IMR-90 (cell line): Measurements from ENCODE around the gene KIF1A. TPM values are rescaled to one million over a fixed set of nuclear protein-coding genes. Genes with fewer than 3 reads are reported as not detected.

ENCODE experiments used
- ATAC-seq: fragments of 200-7000 bp; cut with Tn5 transposase; 2 replicates; pipeline ENCODE4 v1.9.1; 2020; ENCODE audit warnings: low read depth, mild to moderate bottlenecking, moderate library complexity
- BruUV-seq: library from RNA; stranded (reverse); fragments of 400-500 nt; replicated peaks from 2 replicates; lab custom pipeline; 2021; lab: Mats Ljungman, UMichigan
- CTCF ChIA-PET: fragments of 300-600 bp; formaldehyde crosslinking; extraction: SDS; loops from one replicate; lab custom pipeline; 2021; ENCODE audit warnings: antibody characterized with exemption; lab: Yijun Ruan, JAX
- POLR2A ChIA-PET: fragments of 300-600 bp; sonication (Branson Sonifier 250); formaldehyde crosslinking; loops from one replicate; lab custom pipeline; 2022; ENCODE audit warnings: antibody characterized with exemption; ENCODE audit not compliant: unreplicated experiment; lab: Charles Lee
- DNase-seq: peaks from one replicate; pipeline ENCODE4 v3.0.0; 2013
- H2AFZ ChIP-seq: replicated peaks from 2 replicates; pipeline ENCODE3; 2013; ENCODE audit warnings: low read length, mild to moderate bottlenecking; ENCODE audit not compliant: poor library complexity
- H2AK5ac ChIP-seq: 2 replicates; pipeline ENCODE4 v1.6.1; 2013; ENCODE audit warnings: low read depth, low read length, inconsistent platforms
- H2AK9ac ChIP-seq: replicated peaks from 2 replicates; pipeline ENCODE3; 2013; ENCODE audit warnings: mild to moderate bottlenecking, low read depth, low read length, moderate library complexity; ENCODE audit not compliant: poor library complexity
- H2BK120ac ChIP-seq: 2 replicates; pipeline ENCODE4 v1.6.1; 2013; ENCODE audit warnings: low read depth, low read length, inconsistent platforms
- H2BK15ac ChIP-seq: 3 replicates; pipeline ENCODE4 v1.6.1; 2013; ENCODE audit warnings: low read depth, low read length, inconsistent platforms
- H2BK20ac ChIP-seq: 2 replicates; pipeline ENCODE4 v1.6.1; 2013; ENCODE audit warnings: low read depth, mild to moderate bottlenecking, inconsistent platforms, low read length, moderate library complexity
- H2BK5ac ChIP-seq: 2 replicates; pipeline ENCODE4 v1.6.1; 2013; ENCODE audit warnings: mild to moderate bottlenecking, low read depth, low read length, inconsistent platforms; ENCODE audit not compliant: poor library complexity, severe bottlenecking
- H3K14ac ChIP-seq: replicated peaks from 2 replicates; pipeline ENCODE4 v1.6.1; 2013; ENCODE audit warnings: low read depth, low read length, inconsistent platforms
- H3K18ac ChIP-seq: 2 replicates; pipeline ENCODE4 v1.6.1; 2013; ENCODE audit warnings: low read depth, low read length, control low read depth
- H3K23ac ChIP-seq: 2 replicates; pipeline ENCODE4 v1.6.1; 2013; ENCODE audit warnings: low read depth, low read length, inconsistent platforms
- H3K27ac ChIP-seq: 2 replicates; pipeline ENCODE4 v1.5.1; 2013; ENCODE audit warnings: mild to moderate bottlenecking, control low read depth, low read length; ENCODE audit not compliant: insufficient read depth
- H3K27me3 ChIP-seq: 2 replicates; pipeline ENCODE4 v1.6.1; 2013; ENCODE audit warnings: low read length; ENCODE audit not compliant: control insufficient read depth, insufficient read depth
- H3K36me3 ChIP-seq: 2 replicates; pipeline ENCODE4 v1.6.1; 2013; ENCODE audit warnings: low read length, mixed read lengths; ENCODE audit not compliant: control insufficient read depth, insufficient read depth
- H3K4ac ChIP-seq: 2 replicates; pipeline ENCODE4 v1.6.1; 2013; ENCODE audit warnings: low read depth, low read length, inconsistent platforms
- H3K4me1 ChIP-seq: 2 replicates; pipeline ENCODE4 v1.6.1; 2013; ENCODE audit warnings: low read length, mixed read lengths; ENCODE audit not compliant: control insufficient read depth, insufficient read depth
- H3K4me2 ChIP-seq: 2 replicates; pipeline ENCODE4 v1.6.1; 2013; ENCODE audit warnings: low read depth, mild to moderate bottlenecking, control low read depth, low read length, moderate library complexity
- H3K4me3 ChIP-seq: 2 replicates; pipeline ENCODE4 v1.5.1; 2013; ENCODE audit warnings: low read depth, mild to moderate bottlenecking, control low read depth, low read length, moderate library complexity; ENCODE audit not compliant: insufficient read depth
- H3K56ac ChIP-seq: 2 replicates; pipeline ENCODE4 v1.6.1; 2013; ENCODE audit warnings: low read length, inconsistent platforms; ENCODE audit not compliant: insufficient read depth; ENCODE audit errors: extremely low read depth
- H3K79me1 ChIP-seq, 2 experiments: 2 replicates each; pipeline ENCODE4 v1.6.1; 2013; ENCODE audit warnings: low read length in 2 of 2, inconsistent platforms in 1 of 2, low read depth in 1 of 2
- H3K9ac ChIP-seq: 2 replicates; pipeline ENCODE4 v1.6.1; 2013; ENCODE audit warnings: low read depth, low read length, control low read depth
- H3K9me1 ChIP-seq: 2 replicates; pipeline ENCODE4 v1.6.1; 2013; ENCODE audit warnings: low read length, inconsistent platforms; ENCODE audit not compliant: insufficient read depth
- H3K9me3 ChIP-seq: 2 replicates; pipeline ENCODE4 v1.6.1; 2013; ENCODE audit warnings: low read length; ENCODE audit not compliant: control insufficient read depth, insufficient read depth
- H4K20me1 ChIP-seq: 2 replicates; pipeline ENCODE4 v1.6.1; 2013; ENCODE audit warnings: low read length, inconsistent platforms; ENCODE audit not compliant: insufficient read depth
- H4K5ac ChIP-seq: 2 replicates; pipeline ENCODE4 v1.6.1; 2013; ENCODE audit warnings: mild to moderate bottlenecking, low read depth, low read length, control low read depth
- H4K8ac ChIP-seq, 2 experiments: 2 replicates each; pipeline ENCODE4 v1.6.1; 2013; ENCODE audit warnings: low read depth in 2 of 2, low read length in 2 of 2, control low read depth in 1 of 2, inconsistent platforms in 1 of 2
- H4K91ac ChIP-seq: 2 replicates; pipeline ENCODE4 v1.6.1; 2013; ENCODE audit warnings: low read depth, low read length, inconsistent platforms; ENCODE audit not compliant: insufficient read depth
- CHD1 ChIP-seq: IDR thresholded peaks from 2 replicates; pipeline ENCODE4 v1.6.1; 2012; ENCODE audit warnings: low read depth, low read length, improper control_type of control experiment
- ELK1 ChIP-seq: fragments of 150-350 bp; IDR thresholded peaks from 2 replicates; pipeline ENCODE4 v1.6.1; 2016; ENCODE audit warnings: low read depth, mild to moderate bottlenecking, low read length, moderate library complexity, borderline replicate concordance
- FOS ChIP-seq: fragments of 150-350 bp; IDR thresholded peaks from 2 replicates; pipeline ENCODE4 v1.6.1; 2016; ENCODE audit warnings: low read depth, low read length
- MXI1 ChIP-seq: IDR thresholded peaks from 2 replicates; pipeline ENCODE4 v1.6.1; 2012; ENCODE audit warnings: low read depth, mild to moderate bottlenecking, low read length, moderate library complexity, borderline replicate concordance
- NFE2L2 ChIP-seq: fragments of 150-350 bp; IDR thresholded peaks from 2 replicates; pipeline ENCODE4 v1.6.1; 2016; ENCODE audit warnings: low read depth, mild to moderate bottlenecking, low read length
- POLR2A ChIP-seq: IDR thresholded peaks from 2 replicates; pipeline ENCODE4 v1.6.1; 2012; ENCODE audit warnings: mild to moderate bottlenecking, low read depth, low read length
- SMC3 ChIP-seq: fragments of 150-350 bp; IDR thresholded peaks from 2 replicates; pipeline ENCODE4 v1.6.1; 2016; ENCODE audit warnings: low read depth, mild to moderate bottlenecking, antibody characterized with exemption, low read length, moderate library complexity
- USF2 ChIP-seq: fragments of 150-350 bp; IDR thresholded peaks from 2 replicates; pipeline ENCODE4 v1.6.1; 2017; ENCODE audit warnings: mild to moderate bottlenecking, antibody characterized with exemption, low read length, low read depth
- WGBS, 2 experiments: methylation state at CpG; one replicate each; pipeline versions ENCODE4 v1.1.5 to v1.1.7; 2013; ENCODE audit warnings: missing lambda C conversion rate in 2 of 2; ENCODE audit not compliant: insufficient read length in 1 of 2; ENCODE audit errors: extremely low coverage in 2 of 2; 5-methylcytosine and 5-hydroxymethylcytosine counted together
- dilution Hi-C: fragments of 300-500 bp; cut with HindIII; formaldehyde crosslinking; loops from one replicate; pipeline ENCODE4 v1.14.3; 2018; ENCODE audit warnings: low sequenced_read_pairs; ENCODE audit not compliant: unreplicated experiment
- in situ Hi-C: fragments of 300-500 bp; cut with MboI; formaldehyde crosslinking; loops from 3 replicates; pipeline ENCODE4 v1.14.3; 2019; ENCODE audit warnings: low sequenced_read_pairs, inconsistent platforms, mixed read lengths
- intact Hi-C: fragments of 100-400 bp; cut with micrococcal nuclease; formaldehyde crosslinking; loops from 2 replicates; pipeline ENCODE4 v1.10.0; 2022
- polyA plus RNA-seq, 3 experiments: library from polyadenylated mRNA; depleted of rRNA; stranded (reverse); fragments of >200 nt; gene quantifications; 2 replicates each; pipeline ENCODE4 v1.2.3, GENCODE V29; 2012; ENCODE audit warnings: low replicate concordance in 1 of 3
- total RNA-seq: library from RNA; depleted of rRNA; stranded (reverse); fragments of >200 nt; gene quantifications from 2 replicates; pipeline ENCODE4 v1.2.3, GENCODE V29; 2012

Gene KIF1A
- total and polyA plus RNA-seq, 2 of the 4 experiments (the other 2 are of a cell fraction) = under 0.01 TPM; not detected in 1

- Histone ChIP-seq H3K9me1 (no peaks in the 10 kb centered on the region), H2AFZ (no peak overlapping the region), H3K27me3 (peaks cover 4% of the 10 kb centered on the region; the same call in 1 of the 2 replicates), H2BK20ac (no peak overlapping the region), H2BK120ac (no peak overlapping the region), H3K36me3 (no peaks in the 10 kb centered on the region), H2AK9ac (no peak overlapping the region), H3K23ac (no peak overlapping the region), H3K56ac (no peak overlapping the region), H3K4me2 (no peak overlapping the region), H3K9ac (no peak overlapping the region), H3K79me1 (no peaks in the 10 kb centered on the region), H2BK5ac (no peak overlapping the region), H4K20me1 (no peaks in the 10 kb centered on the region; the same call in 1 of the 2 replicates), H3K4ac (no peak overlapping the region), H3K14ac (no peak overlapping the region), H2AK5ac (no peak overlapping the region), H4K5ac (no peak overlapping the region), H4K91ac (no peak overlapping the region), H3K27ac (no peak overlapping the region), H3K4me1 (no peaks in the 10 kb centered on the region), H3K18ac (no peak overlapping the region), H3K9me3 (no peaks in the 10 kb centered on the region), H4K8ac (no peak overlapping the region), H2BK15ac (no peak overlapping the region), H3K4me3 (no peak overlapping the region)
- ChIA-PET CTCF (no interaction called here), POLR2A (no interaction called here)
- in situ Hi-C loops = no loop called here
- ATAC-seq (no peak), DNase-seq (no peak)
- TF ChIP-seq CHD1 (no peak), FOS (no peak), ELK1 (no peak), MXI1 (no peak), NFE2L2 (no peak), POLR2A (no peak), USF2 (no peak), SMC3 (no peak)
- dilution Hi-C loops = no loop called here
- intact Hi-C loops = no loop called here
- BruUV-seq = no TSS peak
- WGBS, 2 experiments = 94% methylated on average over 5 of the region's 31 CpGs; no CpG with 5 or more reads in 1 of the 2 experiments
Observed at GRCh38 chr2:240757086-240757614, 62.9 kb downstream of the KIF1A start.
